ENCODE data around the gene TUBB6.

Gene TUBB6

GRCh38 chr18:12291690-12292089, 16.4 kb upstream of the TUBB6 start:
- DNase-seq: no peak

GRCh38 chr18:12293831-12294230, 14.2 kb upstream of the TUBB6 start:
- no peak for DNase-seq

GRCh38 chr18:12295389-12296086, 12.5 kb upstream of the TUBB6 start:
- DNase-seq: no peak

GRCh38 chr18:12296087-12296403, 12.0 kb upstream of the TUBB6 start:
- no peak for DNase-seq

GRCh38 chr18:12296457-12296856, 11.6 kb upstream of the TUBB6 start:
- no peak for DNase-seq

- DNase-seq: no peak
Observed at GRCh38 chr18:12299862-12300261, 8.2 kb upstream of the TUBB6 start.

GRCh38 chr18:12301263-12302005, 6.6 kb upstream of the TUBB6 start:
- no peak for DNase-seq

- DNase-seq: no peak
Observed at GRCh38 chr18:12302391-12303147, 5.5 kb upstream of the TUBB6 start.

GRCh38 chr18:12304351-12305210, 3.5 kb upstream of the TUBB6 start:
- peak; percentile 76 for DNase-seq

- DNase-seq: no peak
Observed at GRCh38 chr18:12305211-12305610, 2.8 kb upstream of the TUBB6 start.

GRCh38 chr18:12305930-12306629, 2.0 kb upstream of the TUBB6 start:
- no peak for DNase-seq

GRCh38 chr18:12306752-12307700, 1.0 kb upstream of the TUBB6 start:
- no peak for DNase-seq

GRCh38 chr18:12308386-12309100, 502 bp downstream of the TUBB6 start:
- peak; percentile 89 for DNase-seq

GRCh38 chr18:12309683-12310198, 1.7 kb downstream of the TUBB6 start:
- DNase-seq: no peak

GRCh38 chr18:12310762-12311161, 2.7 kb downstream of the TUBB6 start:
- DNase-seq: no peak

GRCh38 chr18:12312976-12313375, 4.9 kb downstream of the TUBB6 start:
- DNase-seq: no peak

- DNase-seq: no peak
Observed at GRCh38 chr18:12313530-12314245, 5.6 kb downstream of the TUBB6 start.

- DNase-seq: no peak
Observed at GRCh38 chr18:12314591-12315305, 6.7 kb downstream of the TUBB6 start.

- no peak for DNase-seq
Observed at GRCh38 chr18:12315490-12315889, 7.4 kb downstream of the TUBB6 start.

Data from NCI-H226 (cell line).